Endothelial cell of umbilical vein (primary cell): ENCODE results near the gene IL12B. TPM values are rescaled to one million over a fixed set of nuclear protein-coding genes. Genes with fewer than 3 reads are reported as not detected.
A peak's percentile ranks its signal among the peaks of the same experiment; 100 is the strongest.

Experiments used
- Bru-seq: library from RNA; stranded (reverse); fragments of 400-500 nt; gene quantifications from one replicate; lab custom pipeline; 2021; lab: Mats Ljungman, UMichigan
- BruChase-seq, 2 experiments: library from RNA; stranded (reverse); fragments of 400-500 nt; gene quantifications; one replicate each; lab custom pipeline; 2021; lab: Mats Ljungman, UMichigan
- BruUV-seq: library from RNA; stranded (reverse); fragments of 400-500 nt; replicated peaks from 2 replicates; lab custom pipeline; 2021; lab: Mats Ljungman, UMichigan
- CTCF ChIA-PET: fragments of 300-600, 350-600 bp; sonication (Branson Sonifier 250); formaldehyde crosslinking; loops from one replicate; lab custom pipeline; 2021; ENCODE audit warnings: antibody characterized with exemption, inconsistent platforms; lab: Charles Lee
- POLR2A ChIA-PET: fragments of 300-600, 350-600 bp; sonication (Branson Sonifier 250); formaldehyde crosslinking; loops from one replicate; lab custom pipeline; 2021; ENCODE audit warnings: antibody characterized with exemption, inconsistent platforms; lab: Charles Lee
- DNase-seq: peaks from one replicate; pipeline ENCODE4 v3.0.0-alpha.2; 2011; ENCODE audit warnings: low read depth, low spot score
- FAIRE-seq: peaks from 2 replicates; lab custom pipeline; 2011; peaks lifted over from hg19 to GRCh38; lab: Jason Lieb, UNC
- H2AFZ ChIP-seq: 2 replicates; pipeline ENCODE4 v1.6.0; 2012; ENCODE audit warnings: low read depth, low read length, control low read depth, inconsistent platforms
- H3K27ac ChIP-seq: 2 replicates; pipeline ENCODE4 v1.5.1; 2011; ENCODE audit warnings: low read depth, mild to moderate bottlenecking, control low read depth, low read length, moderate library complexity; ENCODE audit not compliant: insufficient read depth
- H3K27me3 ChIP-seq, 2 experiments: 2 replicates each; pipeline versions ENCODE4 v1.6.0 to v1.6.1; 2011; ENCODE audit warnings: low read length in 2 of 2, mixed read lengths in 1 of 2; ENCODE audit not compliant: control insufficient read depth in 2 of 2, insufficient read depth in 2 of 2
- H3K36me3 ChIP-seq, 2 experiments: 2 replicates in 1 of 2; 3 replicates in 1 of 2; pipeline ENCODE4 v1.5.1; 2011; ENCODE audit warnings: low read length in 2 of 2, mild to moderate bottlenecking in 1 of 2, moderate library complexity in 1 of 2; ENCODE audit not compliant: control insufficient read depth in 2 of 2, insufficient read depth in 2 of 2; ENCODE audit errors: extremely low read depth in 1 of 2
- H3K4me1 ChIP-seq: 3 replicates; pipeline ENCODE4 v1.5.1; 2011; ENCODE audit warnings: mild to moderate bottlenecking, low read length; ENCODE audit not compliant: control insufficient read depth, insufficient read depth; ENCODE audit errors: extremely low read depth
- H3K4me2 ChIP-seq: 2 replicates; pipeline ENCODE4 v1.6.1; 2011; ENCODE audit warnings: low read length, control low read depth, mixed read lengths; ENCODE audit not compliant: insufficient read depth
- H3K4me3 ChIP-seq, 3 experiments: fragments of 200-600 bp in 1 of 3; sonication (generic), shearing (Covaris generic) in 1 of 3; replicated peaks in 1 of 3; 2 replicates each; pipeline ENCODE4 v1.5.1; 2011 to 2016; ENCODE audit warnings: control low read depth in 3 of 3, low read length in 3 of 3, mild to moderate bottlenecking in 2 of 3, inconsistent platforms in 1 of 3, low read depth in 1 of 3, moderate library complexity in 1 of 3; ENCODE audit not compliant: insufficient read depth in 1 of 3
- H3K79me2 ChIP-seq: 2 replicates; pipeline ENCODE4 v1.6.0; 2012; ENCODE audit warnings: low read length, inconsistent platforms; ENCODE audit not compliant: control insufficient read depth, insufficient read depth
- H3K9ac ChIP-seq: replicated peaks from 2 replicates; pipeline ENCODE3; 2011; ENCODE audit warnings: low read length, control low read depth; ENCODE audit not compliant: insufficient read depth; ENCODE audit errors: extremely low read depth
- H3K9me1 ChIP-seq: replicated peaks from 3 replicates; pipeline ENCODE4 v1.6.0; 2011; ENCODE audit warnings: mild to moderate bottlenecking, low read length; ENCODE audit not compliant: control insufficient read depth, insufficient read depth; ENCODE audit errors: extremely low read depth
- H3K9me3 ChIP-seq: replicated peaks from 2 replicates; pipeline ENCODE4 v1.5.1; 2012; ENCODE audit warnings: low read length, inconsistent platforms; ENCODE audit not compliant: control insufficient read depth, insufficient read depth
- H4K20me1 ChIP-seq: replicated peaks from 2 replicates; pipeline ENCODE3; 2011; ENCODE audit warnings: mild to moderate bottlenecking, low read length; ENCODE audit not compliant: control insufficient read depth, insufficient read depth; ENCODE audit errors: extremely low read depth
- EZH2 ChIP-seq: IDR thresholded peaks from 2 replicates; pipeline ENCODE4 v1.6.1; 2012; ENCODE audit warnings: borderline replicate concordance, low read depth, mild to moderate bottlenecking, moderate library complexity, low read length, inconsistent platforms; ENCODE audit not compliant: severe bottlenecking
- FOS ChIP-seq: IDR thresholded peaks from 2 replicates; pipeline ENCODE4 v1.6.1; 2011; ENCODE audit warnings: mild to moderate bottlenecking, low read length, moderate library complexity, borderline replicate concordance; ENCODE audit not compliant: insufficient read depth
- GATA2 ChIP-seq: IDR thresholded peaks from 2 replicates; pipeline ENCODE4 v1.7.0; 2011; ENCODE audit warnings: low read depth, mild to moderate bottlenecking, moderate library complexity, mixed read lengths, low read length; ENCODE audit not compliant: insufficient read length, insufficient read depth
- JUN ChIP-seq: IDR thresholded peaks from 2 replicates; pipeline ENCODE4 v1.6.1; 2011; ENCODE audit warnings: borderline replicate concordance, low read depth; ENCODE audit not compliant: insufficient read length, insufficient read depth
- MYC ChIP-seq: IDR thresholded peaks from one replicate; pipeline ENCODE4 v1.6.1; 2011; ENCODE audit warnings: mild to moderate bottlenecking, low read depth, low read length
- POLR2A ChIP-seq: IDR thresholded peaks from 2 replicates; pipeline ENCODE4 v1.6.1; 2012; ENCODE audit warnings: low read depth, mild to moderate bottlenecking, control low read depth, low read length
- POLR2AphosphoS5 ChIP-seq: IDR thresholded peaks from 2 replicates; pipeline ENCODE4 v1.6.1; 2012; ENCODE audit warnings: low read depth, mild to moderate bottlenecking, control low read depth, low read length, moderate library complexity; ENCODE audit not compliant: insufficient read depth
- dilution Hi-C: fragments of 300-500 bp; cut with MboI; formaldehyde crosslinking; loops from one replicate; pipeline ENCODE4 v1.15.0; 2019; ENCODE audit warnings: low sequenced_read_pairs; ENCODE audit not compliant: extremely low pct_ligation_motif_present
- intact Hi-C: fragments of 100-400 bp; cut with micrococcal nuclease; formaldehyde crosslinking; loops from one replicate; pipeline ENCODE4 v1.10.0; 2022
- long read RNA-seq: library from polyadenylated mRNA; stranded (forward); transcript quantifications from one replicate; pipeline ENCODE4 v2.0.0, GENCODE V29; 2021
- polyA minus RNA-seq, 3 experiments: library from RNA; depleted of rRNA, polyadenylated mRNA; stranded (reverse); fragments of >200 nt; gene quantifications; 1 replicate in 1 of 3; 2 replicates in 2 of 3; pipeline ENCODE4 v1.2.3, GENCODE V29; 2011
- polyA plus RNA-seq, 4 experiments: library from polyadenylated mRNA; depleted of rRNA in 3 of 4; stranded (reverse) in 3 of 4; unstranded in 1 of 4; fragments of >200 nt; gene quantifications; 2 replicates each; pipeline versions ENCODE4 v1.2.1 to v1.2.3, GENCODE V29; 2011 to 2012; ENCODE audit warnings: missing spikeins in 1 of 4
- total RNA-seq: library from RNA; stranded (reverse); gene quantifications from 2 replicates; pipeline ENCODE4 v1.2.3, GENCODE V29; 2021
- TF ChIP-seq, protein P1 (sequence below), 2 donors: IDR thresholded peaks; 1 replicate in 1 of 2; 2 replicates in 1 of 2; pipeline ENCODE4 v1.5.1; 2011; ENCODE audit warnings: low read length in 2 of 2, mild to moderate bottlenecking in 2 of 2, moderate library complexity in 2 of 2, control low read depth in 1 of 2, inconsistent platforms in 1 of 2, low read depth in 1 of 2; ENCODE audit not compliant: insufficient read depth in 1 of 2; ENCODE audit errors: extremely low read depth in 1 of 2
- TF ChIP-seq, protein P2 (sequence below): IDR thresholded peaks from 2 replicates; pipeline ENCODE4 v1.6.1; 2011; ENCODE audit not compliant: insufficient read depth, insufficient read length

Gene IL12B
- total RNA-seq, result not detected in 2 replicates
- polyA plus RNA-seq, result not detected in 2 replicates
- not detected in 2 replicates for polyA plus RNA-seq (2011; cell fraction: cytosol; rRNA removed)
- not detected in 2 replicates for polyA plus RNA-seq (2011; cell fraction: nucleus; rRNA removed)
- not detected in 2 replicates for polyA plus RNA-seq (2012)
- polyA minus RNA-seq, result not detected in 2 replicates
- polyA minus RNA-seq (2011; cell fraction: cytosol; rRNA and poly(A)+ RNA removed), result not detected
- not detected in 2 replicates for polyA minus RNA-seq (2011; cell fraction: nucleus; rRNA and poly(A)+ RNA removed)
- Bru-seq, nascent RNA, result not detected
- BruChase-seq, experiment 1, labeled RNA remaining after a 6-hour chase, result not detected
- BruChase-seq, experiment 2, labeled RNA remaining after a 2-hour chase, result not detected
- long read RNA-seq, result 0 reads

DNA sequence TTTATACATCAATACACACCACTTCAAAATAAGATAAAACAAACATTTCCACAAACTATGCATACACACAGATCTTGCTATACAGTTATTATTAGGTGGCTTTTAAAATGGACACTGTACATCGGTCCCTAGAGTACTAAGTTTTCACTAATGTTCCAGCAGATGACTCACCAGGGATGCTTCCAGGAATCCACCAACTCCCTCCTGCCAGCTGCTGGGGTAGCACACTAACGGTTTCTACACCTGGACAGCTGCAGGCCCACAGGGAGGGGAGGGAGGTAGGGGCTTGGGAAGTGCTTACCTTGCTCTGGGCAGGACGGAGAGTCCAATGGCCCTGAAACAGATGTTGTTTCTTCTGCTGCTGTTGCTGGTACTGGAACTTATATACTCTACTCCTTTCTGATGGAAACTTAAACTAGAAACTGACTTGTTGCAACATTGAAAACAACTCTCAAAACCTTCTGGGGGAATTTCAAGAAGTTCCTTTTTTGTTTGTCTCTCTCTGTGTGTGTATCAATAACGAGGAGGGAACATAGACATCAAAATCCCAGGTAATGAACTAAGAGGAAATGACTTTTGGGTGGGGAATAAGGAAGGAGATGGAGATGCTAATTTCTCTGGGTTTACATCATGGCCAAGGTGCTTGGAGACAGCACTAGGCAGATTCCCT lies at the start of gene IL12B:
Gene IL12B (minus strand): TSS at position 357 of the 670 bp plus-strand sequence. CDS start 3,705 bp downstream, outside the sequence.
- no peak within 1 kb of the TSS for H2AFZ ChIP-seq
- POLR2A ChIA-PET, result no interaction called here

More for the DNA sequence above, at the start of gene IL12B:
- TF ChIP-seq GATA2, result no peak
- TF ChIP-seq, protein P1, sequence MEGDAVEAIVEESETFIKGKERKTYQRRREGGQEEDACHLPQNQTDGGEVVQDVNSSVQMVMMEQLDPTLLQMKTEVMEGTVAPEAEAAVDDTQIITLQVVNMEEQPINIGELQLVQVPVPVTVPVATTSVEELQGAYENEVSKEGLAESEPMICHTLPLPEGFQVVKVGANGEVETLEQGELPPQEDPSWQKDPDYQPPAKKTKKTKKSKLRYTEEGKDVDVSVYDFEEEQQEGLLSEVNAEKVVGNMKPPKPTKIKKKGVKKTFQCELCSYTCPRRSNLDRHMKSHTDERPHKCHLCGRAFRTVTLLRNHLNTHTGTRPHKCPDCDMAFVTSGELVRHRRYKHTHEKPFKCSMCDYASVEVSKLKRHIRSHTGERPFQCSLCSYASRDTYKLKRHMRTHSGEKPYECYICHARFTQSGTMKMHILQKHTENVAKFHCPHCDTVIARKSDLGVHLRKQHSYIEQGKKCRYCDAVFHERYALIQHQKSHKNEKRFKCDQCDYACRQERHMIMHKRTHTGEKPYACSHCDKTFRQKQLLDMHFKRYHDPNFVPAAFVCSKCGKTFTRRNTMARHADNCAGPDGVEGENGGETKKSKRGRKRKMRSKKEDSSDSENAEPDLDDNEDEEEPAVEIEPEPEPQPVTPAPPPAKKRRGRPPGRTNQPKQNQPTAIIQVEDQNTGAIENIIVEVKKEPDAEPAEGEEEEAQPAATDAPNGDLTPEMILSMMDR (IDR thresholded peaks at IDR 0.05; ENCODE audit: extremely low read depth in 1 of 2, insufficient read depth in 1 of 2, low read depth in 1 of 2, low read length in 2 of 2), result no peak
- no peak for TF ChIP-seq POLR2A
- TF ChIP-seq JUN, result no peak
- TF ChIP-seq EZH2, result no peak
- no peak for TF ChIP-seq MYC
- TF ChIP-seq POLR2AphosphoS5, result no peak
- no peak for TF ChIP-seq FOS
- TF ChIP-seq, protein P2, sequence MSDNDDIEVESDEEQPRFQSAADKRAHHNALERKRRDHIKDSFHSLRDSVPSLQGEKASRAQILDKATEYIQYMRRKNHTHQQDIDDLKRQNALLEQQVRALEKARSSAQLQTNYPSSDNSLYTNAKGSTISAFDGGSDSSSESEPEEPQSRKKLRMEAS, result no peak
- Histone ChIP-seq H3K9ac (no peak within 1 kb of the TSS), H3K4me2 (no peak within 1 kb of the TSS), H3K4me3 (peak within 1 kb of the TSS in 1 of 3 experiments; percentile 8), H3K9me1 (no peaks in the 10 kb centered on the region), H3K36me3 (no peaks in the 10 kb centered on the region), H4K20me1 (no peaks in the 10 kb centered on the region), H3K9me3 (no peaks in the 10 kb centered on the region), H3K79me2 (no peaks in the 10 kb centered on the region), H3K27me3 (peaks cover 0 to 3% of the 10 kb centered on the region in 2 experiments), H3K27ac (no peak within 1 kb of the TSS), H3K4me1 (peaks cover 3% of the 10 kb centered on the region)
- no TSS peak for BruUV-seq
- CTCF ChIA-PET, result interaction anchor here (0.7 to 1.3 kb wide), 2 partner anchors 11 to 173 kb away, joined by 3 read pairs; no protein-coding TSS in a partner anchor
- FAIRE-seq (no peak), DNase-seq (no peak)
- intact Hi-C loops (loop anchor here (5.0 kb wide), 2 partner anchors 587 to 637 kb away; partner anchors contain the start of gene ADRA1B), dilution Hi-C loops (no loop called here)
